Measurements from ENCODE around the gene BTC.
"Not testable (repeated sequence)": the region's sequence is repeated elsewhere in the genome, so short reads cannot be mapped to it uniquely, and the experiment has no call there.

BTC gene

DNA sequence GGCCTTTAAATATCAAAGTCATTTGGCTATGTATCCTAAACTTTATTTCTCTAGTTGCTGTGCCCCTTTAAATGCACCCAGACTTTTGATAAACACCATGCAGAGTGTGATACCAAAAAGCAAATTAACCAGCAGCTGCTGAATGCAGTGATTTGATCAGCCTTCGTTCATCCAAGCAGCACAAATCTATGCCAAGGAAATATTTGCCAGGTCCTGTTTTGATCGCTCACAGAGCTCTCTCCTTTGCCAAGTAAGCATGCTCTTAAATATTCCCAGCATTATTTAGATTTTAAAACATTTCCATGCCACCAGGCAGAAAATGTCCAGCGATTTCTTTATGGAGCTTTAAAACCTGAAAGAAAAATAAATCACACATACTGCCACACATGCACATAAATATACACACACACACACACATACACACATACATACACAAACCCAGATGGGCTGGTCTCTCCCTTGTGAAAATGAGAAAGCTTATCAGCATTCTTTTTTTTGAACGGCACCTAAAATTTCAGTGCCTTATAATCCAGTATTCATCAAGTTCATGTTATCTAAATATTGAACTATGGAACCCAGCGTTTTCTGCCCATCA lies 35.7 kb downstream of the BTC start:
- DNase-seq (ENCODE audit: low spot score) = no peak

DNA sequence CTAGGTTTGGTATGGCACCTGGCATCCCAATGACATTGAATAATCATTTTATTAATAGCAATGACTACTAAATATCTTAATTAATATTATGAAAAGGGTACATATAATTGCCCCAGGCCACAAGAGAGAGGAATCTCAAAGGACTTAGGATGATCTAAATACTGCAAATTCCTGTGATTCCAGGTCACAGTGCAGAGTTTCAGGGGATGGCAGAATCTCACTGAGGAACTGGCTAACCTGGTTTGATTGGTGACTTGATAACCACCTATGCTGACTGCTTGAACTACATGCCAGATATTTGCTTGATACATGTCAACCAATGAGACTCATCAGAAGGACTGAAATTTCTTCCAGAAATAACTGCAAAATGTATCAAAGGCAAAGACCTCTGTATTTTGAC lies 37.2 kb downstream of the BTC start:
- no peak for DNase-seq (ENCODE audit: low spot score)

DNA sequence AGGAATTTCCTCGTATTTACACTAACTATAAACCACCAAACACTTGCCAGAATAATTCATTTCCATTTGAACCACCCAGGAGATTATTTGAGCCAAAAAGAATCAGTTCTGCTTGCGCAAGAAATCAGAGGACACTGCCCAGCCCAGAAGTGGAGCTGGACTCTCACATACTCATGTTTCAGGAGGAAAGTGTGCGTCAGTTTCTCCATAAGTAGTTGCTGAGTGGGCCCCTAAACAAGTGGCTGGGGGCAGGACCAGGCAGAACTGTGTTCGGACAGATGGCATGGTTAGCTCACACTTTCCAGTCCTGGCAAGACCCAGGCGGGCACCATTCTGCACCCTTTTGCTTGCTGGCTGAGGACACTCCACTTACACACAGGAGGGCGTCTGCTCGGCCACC lies 38.8 kb downstream of the BTC start:
- no peak for DNase-seq (ENCODE audit: low spot score)

DNA sequence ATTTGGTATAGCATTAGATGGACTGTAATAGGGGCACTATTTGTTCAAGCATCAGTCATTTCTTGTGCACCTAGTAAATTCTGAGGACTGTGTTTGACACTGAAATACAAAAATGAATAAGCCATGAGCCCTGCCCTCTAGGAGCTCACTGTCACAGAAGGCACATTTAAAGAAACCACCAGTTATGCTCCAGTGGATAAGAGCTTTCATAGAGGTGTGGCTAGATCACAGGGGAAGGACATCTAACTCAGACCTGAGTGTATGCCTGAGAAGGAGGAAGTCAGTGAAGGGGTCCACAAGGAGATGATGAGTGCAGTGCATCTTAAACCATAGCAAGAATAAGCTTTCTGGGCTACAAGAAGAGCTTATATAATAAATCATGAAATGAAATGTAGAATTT lies 40.1 kb downstream of the BTC start:
- no peak for DNase-seq (ENCODE audit: low spot score)

DNA sequence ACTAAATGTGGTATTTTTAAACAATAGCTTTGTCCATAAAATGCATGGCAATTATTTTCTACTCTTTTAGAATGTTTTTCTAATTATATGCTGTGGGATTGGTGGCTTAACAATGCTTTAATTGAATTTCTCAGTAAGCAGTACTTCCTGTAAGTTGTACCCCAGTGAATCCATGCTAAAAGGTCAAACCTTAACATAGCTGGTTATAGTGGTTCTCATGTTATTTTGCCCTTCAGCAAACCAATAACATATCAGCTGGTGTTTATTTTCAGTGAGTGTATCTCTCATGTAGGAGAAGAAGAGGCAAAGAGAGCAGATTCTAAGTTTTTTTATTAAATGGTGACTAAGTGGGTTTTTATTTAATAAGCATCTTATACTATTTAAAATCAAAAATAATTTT lies 41.5 kb downstream of the BTC start:
- DNase-seq (ENCODE audit: low spot score) = no peak

DNA sequence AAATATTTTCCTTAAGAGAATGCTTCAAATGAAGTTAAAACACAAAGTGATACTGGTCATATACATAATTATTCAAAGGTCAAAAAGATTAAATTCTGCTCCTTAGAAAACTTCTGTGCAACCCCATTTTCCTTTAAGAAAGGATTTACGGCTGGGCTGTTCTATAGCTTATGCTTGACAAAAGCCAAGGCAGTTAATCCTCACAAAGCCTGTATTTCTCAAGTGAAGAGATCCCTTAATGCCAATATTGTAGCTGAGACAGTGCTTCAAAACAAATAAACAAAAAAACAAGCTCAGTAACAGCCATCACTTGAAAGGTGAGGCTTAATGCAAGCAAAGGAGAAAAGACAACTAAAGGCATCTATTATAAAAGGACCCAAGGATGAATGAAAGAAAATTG lies 42.5 kb downstream of the BTC start:
- no peak for DNase-seq (ENCODE audit: low spot score)

DNA sequence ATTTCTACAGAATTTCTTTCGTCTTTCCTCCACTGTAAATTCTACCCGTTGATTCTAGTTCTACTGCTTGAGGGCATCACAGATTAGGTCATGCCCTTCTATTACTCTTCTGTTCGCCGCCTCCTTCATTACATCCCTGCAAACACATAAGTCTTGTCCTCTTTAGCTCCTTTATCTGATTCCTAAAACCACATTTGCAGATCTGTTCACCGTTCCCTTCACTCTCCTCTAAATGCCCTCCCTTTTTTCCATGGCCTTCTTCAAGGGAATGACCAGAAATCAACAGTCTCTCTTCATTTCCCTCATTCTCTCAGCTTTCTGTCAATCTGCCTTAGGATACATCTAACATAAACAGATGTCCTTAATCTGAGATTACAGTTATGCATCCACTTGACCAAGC lies 43.1 kb downstream of the BTC start:
- no peak for DNase-seq (ENCODE audit: low spot score)

DNA sequence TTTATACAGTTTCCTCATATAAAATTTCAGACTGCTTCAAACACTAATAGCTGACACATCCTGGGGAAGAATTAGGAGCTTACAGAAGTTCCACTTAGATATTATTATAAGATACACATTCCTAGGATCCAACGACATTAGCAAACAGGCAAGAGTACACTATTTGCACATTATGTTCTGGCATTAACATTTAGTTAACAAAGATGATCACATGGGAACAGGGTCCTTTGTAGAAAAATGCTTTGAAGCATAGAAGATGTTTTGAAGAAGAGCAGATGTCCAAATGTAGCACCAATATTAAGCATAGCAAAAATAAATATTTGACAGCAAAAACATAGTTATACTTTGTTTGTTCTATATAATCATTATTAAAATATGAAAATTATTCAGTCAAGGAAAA lies 52.1 kb downstream of the BTC start:
- DNase-seq (ENCODE audit: low spot score) = no peak

DNA sequence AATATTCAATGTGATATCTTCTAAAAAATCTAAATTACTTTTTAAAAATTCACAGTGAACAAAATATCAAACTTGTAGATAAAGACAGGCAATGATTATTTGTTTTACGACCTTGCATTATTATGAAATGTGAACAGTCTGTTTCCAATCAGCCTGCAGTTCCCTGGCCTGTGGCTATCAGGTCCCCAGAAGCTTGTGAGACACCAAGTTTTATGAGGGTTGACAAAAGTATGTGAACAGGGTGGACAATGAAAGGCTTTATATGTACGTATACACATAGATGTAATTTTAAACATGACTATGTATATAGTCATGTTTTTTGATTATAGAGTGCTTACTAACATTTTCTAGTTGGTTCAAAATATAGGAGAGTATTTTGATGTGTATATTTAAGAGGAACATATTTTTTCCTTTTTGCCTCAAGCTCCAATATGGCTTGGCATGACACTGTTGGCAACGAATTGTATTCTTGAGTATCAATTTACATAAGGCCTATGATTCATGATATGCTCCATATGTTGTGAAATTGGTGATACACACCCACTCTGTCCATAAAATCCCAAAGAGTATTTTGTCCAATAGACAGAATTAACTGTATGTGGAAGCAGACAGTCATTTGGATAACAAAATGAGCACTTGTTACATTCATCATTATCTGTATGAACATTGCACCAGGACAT lies 55.7 kb downstream of the BTC start:
- no peak for DNase-seq (ENCODE audit: low spot score)

DNA sequence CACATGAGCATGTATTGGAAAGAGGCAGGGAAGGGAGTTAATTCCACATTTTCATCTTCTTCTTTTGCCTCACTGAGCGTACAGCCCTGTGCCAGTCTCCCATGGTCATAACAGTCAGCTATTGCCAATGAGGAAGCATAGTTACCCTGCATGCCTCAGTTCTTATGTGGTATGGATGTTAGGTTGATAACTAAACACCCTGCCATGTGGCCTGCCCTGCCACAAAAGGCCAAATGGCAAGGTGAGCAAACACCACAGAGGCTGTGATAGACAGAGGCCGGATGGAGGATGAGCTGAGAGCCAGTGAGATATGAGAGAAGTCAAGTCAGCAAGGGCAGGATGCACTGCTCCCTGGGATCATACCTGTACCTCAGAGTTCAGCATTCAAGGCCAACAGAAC lies 59.3 kb downstream of the BTC start:
- no peak for DNase-seq (ENCODE audit: low spot score)

DNA sequence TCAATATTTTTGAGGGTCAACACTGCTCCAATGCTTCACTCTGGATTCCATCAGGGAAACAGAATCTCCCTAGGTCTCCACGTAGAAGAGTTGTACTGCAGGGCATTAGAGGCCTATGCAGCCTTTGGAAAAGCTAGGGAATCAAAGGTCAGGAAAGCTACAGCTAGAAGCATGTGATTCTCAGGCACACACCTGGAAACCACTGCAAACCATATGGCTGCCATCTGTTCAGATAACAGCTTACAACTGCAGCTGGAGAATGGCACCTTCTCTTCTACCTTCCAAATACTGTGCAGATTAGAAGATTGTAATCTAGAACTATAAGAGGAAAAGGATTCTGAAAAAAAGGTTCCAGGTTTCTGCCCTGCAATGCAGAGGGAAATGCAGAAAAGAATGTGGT lies 60.6 kb downstream of the BTC start:
- DNase-seq (ENCODE audit: low spot score) = no peak

DNA sequence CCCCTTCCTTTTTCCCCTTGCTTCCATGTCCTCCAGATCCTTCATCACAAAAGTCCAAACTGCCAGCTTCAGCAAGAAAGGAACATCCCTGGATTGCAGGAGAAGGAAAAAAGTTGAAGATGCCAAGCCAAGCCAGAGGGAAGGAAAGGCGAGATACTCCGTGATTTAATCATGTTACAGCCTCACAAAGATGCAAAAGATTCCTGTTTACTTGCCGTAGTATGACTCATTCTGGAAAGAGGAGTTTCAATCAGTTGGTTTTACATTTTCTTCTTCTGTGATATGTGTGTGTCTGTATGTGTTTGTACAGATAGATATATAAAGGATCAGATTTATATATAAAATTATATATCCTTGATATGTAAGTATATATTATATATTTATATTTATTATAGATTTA lies 69.3 kb downstream of the BTC start:
- DNase-seq (ENCODE audit: low spot score) = no peak

DNA sequence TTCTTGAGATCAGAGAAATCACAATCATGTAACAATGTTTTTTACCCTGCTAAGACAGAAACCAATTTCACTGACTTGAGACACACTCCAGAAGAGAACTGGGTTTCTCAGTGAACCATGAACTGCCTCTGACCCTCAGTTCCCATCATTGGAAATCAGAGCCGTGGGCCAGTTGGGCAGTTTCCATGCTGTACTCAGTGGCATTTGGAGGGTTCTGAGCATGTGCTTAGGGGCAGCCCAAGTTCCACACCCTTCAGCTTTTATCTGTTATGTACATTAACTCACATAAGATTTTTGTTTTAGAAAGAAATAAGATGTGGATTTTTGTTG lies 77.9 kb downstream of the BTC start:
- no peak for DNase-seq (ENCODE audit: low spot score)

DNA sequence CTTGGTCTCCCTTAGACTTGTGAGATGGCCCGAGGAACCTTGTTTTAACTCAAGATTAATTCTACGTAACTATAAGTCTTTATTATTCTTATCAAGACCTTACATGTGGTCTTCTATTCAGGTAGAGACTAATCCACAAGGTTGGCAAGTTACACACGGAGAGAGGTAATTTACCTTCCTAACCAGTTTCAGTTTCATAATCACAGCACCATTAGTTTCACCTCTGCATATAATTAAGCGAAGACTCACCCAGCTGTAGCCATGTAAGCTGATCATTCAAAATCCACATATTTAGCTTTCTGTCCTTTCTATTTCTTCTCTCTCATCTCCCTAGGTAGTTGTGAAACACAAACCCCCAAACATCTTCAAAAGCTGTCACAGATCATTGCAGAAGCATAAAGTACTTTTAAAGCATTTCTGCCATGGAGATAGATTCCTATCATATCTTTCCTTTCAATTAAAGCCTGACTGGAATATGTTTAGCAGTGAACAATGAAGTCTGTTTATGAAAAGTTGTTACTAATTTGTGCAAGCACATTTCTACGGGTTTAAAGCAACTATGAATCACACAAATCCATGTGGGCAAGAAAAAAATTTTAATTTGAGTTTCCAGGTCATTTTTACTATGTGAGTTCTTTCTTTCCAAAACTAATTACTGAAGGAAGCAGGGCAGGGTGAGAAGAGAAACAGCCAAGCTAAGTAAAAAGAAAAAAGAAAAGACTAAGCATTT lies 78.5 kb downstream of the BTC start:
- DNase-seq (ENCODE audit: low spot score) = no peak

DNA sequence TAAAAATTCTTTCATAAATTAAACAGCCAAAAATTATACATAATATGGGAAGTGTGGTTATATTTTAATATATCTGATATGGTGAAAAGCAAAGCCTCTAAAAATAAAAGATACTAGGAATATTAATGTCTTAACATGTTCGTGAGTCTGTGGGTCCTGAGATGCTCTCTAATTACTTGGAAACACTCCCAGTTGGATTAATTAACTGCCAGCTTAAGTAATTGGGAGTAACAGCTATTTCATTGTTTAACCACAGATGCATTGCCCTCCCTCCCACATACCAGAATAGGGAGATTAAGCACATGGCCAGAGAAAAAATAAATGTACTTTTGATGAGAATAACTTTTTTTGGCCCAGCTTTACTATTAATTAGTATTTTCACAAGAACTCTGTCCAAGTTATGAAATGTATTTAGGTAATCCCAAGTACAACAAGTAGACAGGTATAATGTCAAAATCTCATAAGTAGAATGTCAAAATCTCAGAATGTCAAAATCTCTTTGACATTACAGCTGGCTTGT lies 79.7 kb downstream of the BTC start:
- no peak for DNase-seq (ENCODE audit: low spot score)

DNA sequence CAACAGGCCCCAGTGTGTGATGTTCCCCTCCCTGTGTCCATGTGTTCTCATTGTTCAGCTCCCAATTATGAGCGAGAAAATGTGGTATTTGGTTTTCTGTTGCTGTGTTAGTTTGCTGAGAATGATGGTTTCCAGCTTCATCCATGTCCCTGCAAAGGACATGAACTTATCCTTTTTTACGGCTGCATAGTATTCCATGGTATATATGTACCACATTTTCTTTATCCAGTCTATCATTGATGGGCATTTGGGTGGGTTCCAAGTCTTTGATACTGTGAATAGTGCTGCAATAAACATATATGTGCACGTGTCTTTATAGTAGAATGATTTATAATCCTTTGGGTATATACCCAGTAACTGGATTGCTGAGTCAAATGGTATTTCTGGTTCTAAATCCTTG lies 86.2 kb downstream of the BTC start:
- not testable (repeated sequence) for DNase-seq (ENCODE audit: low spot score)

Measured in AG20443 (cell line).